Vagina (tissue), 2 donors: ENCODE measurements around the gene TPCN2. TPM values are rescaled to one million over a fixed set of nuclear protein-coding genes. Genes with fewer than 3 reads are reported as not detected.
A peak's percentile ranks its signal among the peaks of the same experiment; 100 is the strongest.

Experiments
- DNase-seq, 2 donors: peaks; one replicate each; pipeline ENCODE4 v3.0.0-alpha.2; 2017; ENCODE audit errors: extremely low spot score in 2 of 2
- H3K27ac ChIP-seq: fragments of 200-600 bp; sonication (generic); one replicate; pipeline ENCODE4 v1.5.1; 2019
- H3K27me3 ChIP-seq: fragments of 200-600 bp; sonication (generic); one replicate; pipeline ENCODE4 v1.5.1; 2019
- H3K36me3 ChIP-seq, 2 donors: fragments of 200-600 bp; sonication (generic); one replicate each; pipeline ENCODE4 v1.5.1; 2017 to 2019
- H3K4me1 ChIP-seq: fragments of 200-600 bp; sonication (generic); one replicate; pipeline ENCODE4 v1.5.1; 2019
- H3K4me3 ChIP-seq, 2 donors: fragments of 200-600 bp; sonication (generic); 1 replicate in 1 of 2; 2 replicates in 1 of 2; pipeline ENCODE4 v1.5.1; 2016 to 2019
- H3K9me3 ChIP-seq: fragments of 200-600 bp; sonication (generic); one replicate; pipeline ENCODE4 v1.5.1; 2019
- CTCF ChIP-seq, 3 experiments: fragments of 450-650 bp in 2 of 3; fragments of 200-600 bp in 1 of 3; sonication (generic) in 1 of 3; IDR thresholded peaks; one replicate each; pipeline ENCODE4 v1.5.1; 2017 to 2019; ENCODE audit warnings: antibody characterized with exemption in 3 of 3, mild to moderate bottlenecking in 2 of 3, moderate library complexity in 2 of 3
- POLR2A ChIP-seq, 2 donors: fragments of 450-650 bp; IDR thresholded peaks; one replicate each; pipeline ENCODE4 v1.6.1; 2017; ENCODE audit warnings: antibody characterized with exemption in 2 of 2, mild to moderate bottlenecking in 2 of 2, moderate library complexity in 2 of 2
- POLR2AphosphoS5 ChIP-seq, 2 donors: sonication (generic); formaldehyde crosslinking; IDR thresholded peaks; one replicate each; pipeline ENCODE4 v1.9.0; 2017; ENCODE audit warnings: antibody characterized with exemption in 2 of 2, mild to moderate bottlenecking in 2 of 2, low read depth in 1 of 2; ENCODE audit not compliant: insufficient read depth in 1 of 2
- intact Hi-C: fragments of 100-400 bp; cut with DNase I; formaldehyde crosslinking; loops from one replicate; pipeline ENCODE4 v1.15.1; 2023
- total RNA-seq: library from RNA; depleted of rRNA; stranded (reverse); fragments of >200 nt; gene quantifications from one replicate; pipeline ENCODE4 v1.2.3, GENCODE V29; 2016

The TPCN2 gene
- total RNA-seq, 1 donor from 2014 or later, result 21.1 TPM

- Histone ChIP-seq H3K27me3 (no peaks in the 10 kb centered on the region), H3K4me3 (no peak overlapping the region), H3K27ac (no peak overlapping the region), H3K36me3 (peaks cover 0 to 35% of the 10 kb centered on the region in 2 donors), H3K4me1 (peaks cover 6% of the 10 kb centered on the region), H3K9me3 (no peaks in the 10 kb centered on the region)
- intact Hi-C loops, result no loop called here
- TF ChIP-seq CTCF (IDR thresholded peaks at IDR 0.05), result no peak
- DNase-seq, result no peak
These were observed 35.6 kb downstream of the TPCN2 start for GRCh38 chr11:69084371-69084770.

- no peak for DNase-seq
- TF ChIP-seq POLR2A (IDR thresholded peaks at IDR 0.05) (no peak), CTCF (IDR thresholded peaks at IDR 0.05) (no peak), POLR2AphosphoS5 (IDR thresholded peaks at IDR 0.05; ENCODE audit: insufficient read depth in 1 of 2, low read depth in 1 of 2) (no peak)
- intact Hi-C loops, result loop anchor here (5.0 kb wide), 1 partner anchor 73 kb away; the partner anchor contains the start of gene MRGPRF
These were observed 36.9 kb downstream of the TPCN2 start for GRCh38 chr11:69085490-69086095.

GRCh38 chr11:69086152-69087132, 37.7 kb downstream of the TPCN2 start:
- no peaks in the 10 kb centered on the region for H3K27me3 ChIP-seq
- intact Hi-C loops, result loop anchor here (5.0 kb wide), 1 partner anchor 74 kb away; the partner anchor contains the start of gene MRGPRF
- peaks cover 6% of the 10 kb centered on the region for H3K4me1 ChIP-seq
- H3K4me3 ChIP-seq, result no peak overlapping the region
- H3K36me3 ChIP-seq, result peaks cover 0 to 27% of the 10 kb centered on the region in 2 donors
- H3K27ac ChIP-seq, result peak overlapping the region; percentile 73
- H3K9me3 ChIP-seq, result no peaks in the 10 kb centered on the region
- no peak for DNase-seq
- no peak for TF ChIP-seq CTCF (IDR thresholded peaks at IDR 0.05)
- peak in 1 of 2 donors; percentile 25 for TF ChIP-seq POLR2AphosphoS5 (IDR thresholded peaks at IDR 0.05; ENCODE audit: insufficient read depth in 1 of 2, low read depth in 1 of 2)
- TF ChIP-seq POLR2A (IDR thresholded peaks at IDR 0.05), result no peak

More at GRCh38 chr11:69085490-69086095, 36.9 kb downstream of the TPCN2 start:
- Histone ChIP-seq H3K36me3 (peaks cover 0 to 28% of the 10 kb centered on the region in 2 donors), H3K4me3 (no peak overlapping the region), H3K9me3 (no peaks in the 10 kb centered on the region), H3K4me1 (peaks cover 6% of the 10 kb centered on the region), H3K27ac (peak overlapping the region; percentile 73), H3K27me3 (no peaks in the 10 kb centered on the region)

GRCh38 chr11:69087133-69087524, 38.4 kb downstream of the TPCN2 start:
- no peak for DNase-seq
- Histone ChIP-seq H3K9me3 (no peaks in the 10 kb centered on the region), H3K27ac (peak overlapping the region; percentile 73), H3K36me3 (peaks cover 0 to 20% of the 10 kb centered on the region in 2 donors), H3K27me3 (no peaks in the 10 kb centered on the region), H3K4me1 (peaks cover 6% of the 10 kb centered on the region), H3K4me3 (no peak overlapping the region)
- TF ChIP-seq POLR2A (IDR thresholded peaks at IDR 0.05) (no peak), POLR2AphosphoS5 (IDR thresholded peaks at IDR 0.05; ENCODE audit: insufficient read depth in 1 of 2, low read depth in 1 of 2) (no peak), CTCF (IDR thresholded peaks at IDR 0.05) (no peak)
- intact Hi-C loops, result loop anchor here (5.0 kb wide), 1 partner anchor 75 kb away; the partner anchor contains the start of gene MRGPRF
